HG03045 (cell line): ENCODE measurements around the gene MSRB3.

Experiments
- ATAC-seq: cut with Tn5 transposase; IDR thresholded peaks from one replicate; pipeline ENCODE4 v1.9.1; 2021; ENCODE audit warnings: mild to moderate bottlenecking, moderate library complexity; ENCODE audit not compliant: unreplicated experiment

Gene MSRB3

DNA sequence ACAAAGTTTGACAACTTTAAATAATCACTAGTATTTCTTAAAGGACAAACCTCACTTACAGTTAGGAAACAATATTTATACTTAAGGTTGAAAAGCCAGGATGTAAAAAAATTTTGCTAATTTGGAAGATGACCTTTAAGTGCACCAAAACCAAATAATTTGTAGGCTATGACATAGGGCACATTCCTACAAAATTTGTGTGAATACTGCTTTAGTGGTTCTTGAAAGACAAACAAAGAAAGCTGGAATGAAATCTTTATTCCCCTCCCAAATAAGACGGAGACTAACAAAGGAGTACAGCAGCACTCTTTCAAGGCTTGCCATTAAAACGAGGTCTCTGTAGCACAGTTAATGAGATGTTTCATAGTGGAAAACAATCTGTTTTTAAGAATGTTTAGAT lies 45.6 kb downstream of the MSRB3 start:
- no peak for ATAC-seq

DNA sequence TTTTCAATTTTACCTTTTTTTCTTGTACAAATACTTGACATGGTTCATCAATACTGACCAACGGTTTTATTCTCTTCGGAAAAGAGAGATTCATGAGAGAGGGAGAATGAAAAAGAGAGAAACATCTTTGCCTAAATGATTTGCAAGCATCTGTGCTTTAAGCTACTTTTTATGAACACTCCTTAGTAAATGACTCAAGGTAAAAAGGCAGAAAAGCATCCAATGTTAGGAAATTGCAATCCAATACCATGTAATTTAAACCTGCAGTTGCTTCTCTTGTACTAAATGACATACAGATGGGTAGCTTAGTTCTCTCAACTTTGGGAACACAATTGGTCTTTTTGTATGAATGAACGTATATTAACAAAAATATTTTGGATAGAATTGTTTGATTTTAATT lies 46.1 kb downstream of the MSRB3 start:
- no peak for ATAC-seq

DNA sequence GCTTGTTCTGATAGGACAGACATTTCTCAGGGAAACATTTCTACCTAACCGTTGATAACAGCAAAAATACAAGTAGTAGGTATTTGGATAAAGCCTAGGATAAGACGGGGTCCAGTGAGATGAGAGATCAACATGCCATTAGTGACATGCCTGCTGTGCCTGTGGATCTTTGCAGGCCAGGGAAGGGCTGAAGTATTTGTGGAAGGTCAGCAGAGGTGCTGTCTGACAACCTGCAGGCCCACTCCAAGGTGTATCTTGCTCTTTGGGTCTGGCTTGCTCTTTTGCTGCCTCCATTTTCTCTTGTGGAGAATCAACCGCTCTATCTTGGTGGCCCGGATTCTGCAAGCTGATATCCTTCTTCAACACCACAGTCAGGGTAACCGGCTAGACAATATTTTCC lies 46.7 kb downstream of the MSRB3 start:
- ATAC-seq = no peak

DNA sequence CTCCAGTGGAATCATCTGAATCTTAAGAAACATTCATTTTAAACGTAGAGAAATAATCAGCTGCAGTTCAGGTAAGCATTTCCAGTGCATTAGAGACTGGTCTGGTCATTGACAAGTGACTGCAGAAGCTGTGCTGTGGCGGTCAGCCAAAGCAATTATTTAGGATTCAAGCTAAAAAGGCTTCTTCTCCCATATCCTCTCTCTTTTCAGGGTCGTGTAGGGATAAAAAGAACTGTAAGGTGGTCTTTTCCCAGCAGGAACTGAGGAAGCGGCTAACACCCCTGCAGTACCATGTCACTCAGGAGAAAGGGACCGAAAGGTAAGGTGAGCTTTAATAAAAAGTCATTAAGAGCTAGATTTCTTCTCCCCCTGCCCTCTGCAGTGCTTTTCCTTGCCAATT lies 48.1 kb downstream of the MSRB3 start:
- no peak for ATAC-seq

DNA sequence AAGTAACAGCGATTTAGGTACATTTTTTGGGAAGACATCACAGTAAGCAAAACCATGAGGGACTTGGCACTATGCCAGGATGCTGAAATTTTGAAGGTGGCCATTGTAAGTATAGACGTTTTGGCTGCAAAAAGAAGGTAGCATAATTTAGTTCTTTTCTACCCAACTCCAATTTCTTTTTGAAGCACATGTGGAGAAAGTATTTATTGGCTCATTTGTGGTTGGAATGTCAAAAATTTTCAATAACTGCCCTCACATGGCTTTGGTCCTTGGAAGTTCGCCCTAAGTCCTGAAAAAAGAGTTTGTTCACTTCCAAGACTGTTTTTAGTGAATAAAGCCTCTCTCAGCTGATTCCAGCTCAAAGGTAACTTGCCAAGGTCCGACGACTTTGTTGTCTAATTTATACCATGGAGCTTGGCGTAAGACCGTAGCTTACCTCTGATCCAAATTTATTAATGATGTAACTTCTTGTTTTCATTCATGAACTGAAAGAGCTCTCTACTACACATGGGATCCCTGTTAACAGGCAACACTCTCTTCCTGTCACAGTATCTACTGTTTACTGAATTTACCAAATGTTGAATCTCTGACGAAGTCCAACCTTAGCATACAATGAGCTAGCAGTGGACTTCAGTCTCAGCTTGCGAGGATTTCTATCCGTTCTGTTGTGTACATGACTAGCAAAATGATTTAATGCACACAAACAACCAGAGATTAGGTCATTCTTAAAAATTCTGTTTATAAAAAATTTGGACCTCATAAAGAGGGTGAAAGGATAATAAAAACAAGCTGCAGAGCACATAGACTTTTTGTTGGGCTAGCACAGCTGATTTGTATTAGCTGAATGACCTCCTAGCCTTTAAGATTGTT lies 49.0 kb downstream of the MSRB3 start:
- ATAC-seq = no peak

DNA sequence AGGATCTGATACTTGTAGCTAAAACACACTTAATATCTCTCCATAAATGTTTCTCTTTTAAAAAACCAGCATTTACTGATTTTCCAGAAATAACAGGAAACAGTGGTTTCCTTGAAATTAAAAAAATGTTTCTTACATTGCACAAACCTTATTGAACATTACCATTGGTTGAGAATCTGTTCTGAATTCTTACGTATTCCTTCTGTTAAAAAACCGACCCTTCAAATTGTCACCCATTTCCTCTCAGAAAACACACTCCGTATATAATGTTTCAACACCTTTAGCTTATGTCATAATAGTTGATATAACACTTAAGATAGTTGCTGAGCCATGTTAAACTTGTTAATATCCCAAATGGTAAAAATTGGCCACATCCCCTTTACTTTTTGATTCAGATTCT lies 51.2 kb downstream of the MSRB3 start:
- no peak for ATAC-seq

DNA sequence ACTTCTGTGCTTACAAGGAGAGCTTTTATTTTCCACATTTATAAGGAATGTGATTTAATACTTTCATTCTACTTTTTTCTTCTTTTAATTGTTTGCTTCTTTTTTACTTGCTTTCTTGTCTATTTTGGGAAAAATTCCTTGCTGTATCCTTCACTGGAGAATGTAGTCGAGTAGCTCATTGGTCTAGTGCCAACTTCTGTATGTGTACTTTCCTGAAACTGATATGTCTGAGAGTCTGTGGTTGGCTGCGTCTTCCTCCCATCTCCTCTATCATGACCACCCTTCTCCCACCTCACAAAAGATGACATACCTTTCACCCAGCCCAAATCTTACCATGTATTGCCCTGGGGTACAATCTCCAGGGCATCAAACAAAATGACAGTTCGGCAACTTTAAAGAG lies 51.8 kb downstream of the MSRB3 start:
- no peak for ATAC-seq

DNA sequence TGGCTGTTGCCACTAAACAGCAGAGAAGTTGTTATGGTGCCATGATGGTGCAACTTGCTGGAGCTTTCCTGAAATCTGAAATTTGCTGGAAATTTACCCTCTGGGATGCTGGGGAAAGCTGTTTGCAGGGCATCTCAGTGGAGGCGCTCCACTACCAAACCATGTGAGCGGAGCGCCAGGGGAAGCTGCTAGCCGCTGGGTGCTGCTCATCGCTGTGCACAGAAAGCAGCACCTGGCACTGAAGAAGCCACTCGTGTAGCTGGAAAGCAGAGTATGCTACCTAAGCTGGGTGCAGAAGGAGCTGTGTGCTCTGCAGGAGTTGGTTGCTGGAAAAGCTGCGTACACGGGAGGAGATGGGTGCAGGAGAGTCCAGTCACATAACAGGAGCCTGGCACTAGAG lies 53.0 kb downstream of the MSRB3 start:
- ATAC-seq = no peak

DNA sequence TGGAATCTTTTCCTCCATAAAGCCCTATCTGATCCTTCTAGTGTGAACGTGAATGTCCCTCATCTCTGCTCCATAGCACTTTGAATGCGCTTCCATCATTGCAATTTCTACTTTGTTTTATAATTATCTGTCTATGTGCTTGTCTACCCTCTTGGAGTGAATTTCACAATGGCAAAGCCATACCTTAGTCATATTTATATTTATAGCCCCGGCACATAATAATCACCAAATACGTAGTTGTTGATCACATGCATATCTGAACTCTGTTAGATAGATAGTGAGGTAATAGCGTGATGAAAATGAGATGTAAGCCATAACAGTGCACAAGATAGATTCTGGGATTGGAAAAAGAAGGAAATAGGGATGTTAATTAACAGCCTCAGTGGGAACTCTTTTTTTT lies 55.2 kb downstream of the MSRB3 start:
- no peak for ATAC-seq

DNA sequence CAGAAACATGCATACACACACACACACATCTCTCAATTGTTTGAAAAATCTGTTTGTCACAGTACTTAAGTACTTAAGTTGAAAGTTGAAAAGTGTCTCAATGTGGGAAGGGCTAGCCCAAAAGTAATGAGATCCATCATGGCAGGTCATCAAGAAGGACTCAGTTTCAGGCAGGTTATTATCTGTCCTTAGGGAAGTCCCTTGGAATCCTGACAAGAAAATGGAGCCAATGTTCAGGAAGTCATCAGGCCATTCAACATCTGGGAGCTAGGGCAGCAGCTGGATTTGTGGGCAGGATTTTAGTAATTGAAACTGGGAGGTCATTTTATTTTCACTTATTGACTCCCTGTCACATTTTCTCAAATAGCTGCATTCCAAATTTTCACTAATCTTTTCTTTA lies 56.0 kb downstream of the MSRB3 start:
- no peak for ATAC-seq

DNA sequence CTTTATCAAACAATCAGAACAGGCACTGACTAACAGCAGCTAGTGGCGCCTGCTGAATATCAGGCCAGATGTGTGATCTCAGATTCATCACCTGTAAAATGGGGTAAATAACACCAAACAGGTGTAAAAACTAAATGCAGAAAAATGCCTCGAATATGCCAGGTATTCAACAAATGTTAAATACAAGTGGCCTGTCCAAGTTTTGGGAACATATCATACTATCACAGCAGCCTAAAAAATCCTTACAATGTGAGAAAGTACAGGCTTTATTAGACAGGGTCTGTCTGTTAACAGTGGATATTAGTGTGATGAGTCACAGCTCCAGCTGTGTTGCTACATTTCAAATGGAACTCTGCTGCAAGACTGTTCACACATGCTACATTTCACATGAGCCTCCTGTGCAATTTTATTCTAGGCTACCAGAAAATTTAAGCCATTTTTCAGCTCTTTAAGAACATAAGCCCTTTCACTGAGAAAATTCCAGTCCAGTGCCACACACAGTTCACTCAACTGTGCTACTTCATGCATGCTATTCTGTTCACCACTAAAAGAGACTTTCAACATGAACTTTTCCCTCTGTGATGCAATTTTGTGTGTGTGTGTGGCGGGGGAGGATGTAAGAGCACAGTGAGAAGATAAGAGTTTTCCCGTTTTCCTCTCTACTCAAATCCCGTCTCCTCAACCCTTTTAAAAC lies 56.7 kb downstream of the MSRB3 start:
- no peak for ATAC-seq

DNA sequence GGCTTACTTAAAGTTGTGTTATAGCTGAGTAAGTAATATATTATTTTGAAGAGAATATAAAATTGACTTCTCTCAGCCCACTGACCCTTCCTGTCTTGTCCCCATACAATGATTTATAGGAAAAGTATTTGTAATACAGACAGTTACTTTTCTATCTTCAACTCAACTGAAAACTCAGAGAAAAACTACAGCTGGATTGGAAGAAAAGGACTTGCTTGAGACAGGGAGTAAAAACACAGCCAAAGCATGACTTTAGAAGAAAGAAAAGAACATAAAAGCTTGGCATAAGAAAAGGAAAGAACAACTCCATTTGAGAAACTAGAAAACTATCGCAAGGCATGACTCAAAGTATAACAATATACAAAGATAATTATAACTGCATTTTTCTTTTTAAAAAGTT lies 57.5 kb downstream of the MSRB3 start:
- ATAC-seq = no peak

DNA sequence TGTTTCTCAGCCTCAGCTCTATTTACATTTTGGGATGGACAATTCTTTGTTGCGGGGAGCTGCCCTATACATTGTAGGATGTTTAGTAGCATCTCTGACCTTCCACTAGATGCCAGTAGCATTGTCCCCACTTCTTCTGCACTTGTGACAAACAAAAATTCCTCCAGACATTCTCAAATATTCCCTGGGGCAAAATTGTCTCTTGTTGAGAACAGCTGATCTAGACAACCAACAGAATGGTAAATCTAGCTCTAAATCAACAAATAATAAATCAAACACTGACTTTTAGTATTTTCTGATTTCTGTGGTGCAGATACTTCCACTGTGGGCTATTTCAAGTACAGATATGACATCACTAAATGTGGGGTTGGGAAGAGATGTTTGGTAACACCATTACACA lies 60.7 kb downstream of the MSRB3 start:
- no peak for ATAC-seq

DNA sequence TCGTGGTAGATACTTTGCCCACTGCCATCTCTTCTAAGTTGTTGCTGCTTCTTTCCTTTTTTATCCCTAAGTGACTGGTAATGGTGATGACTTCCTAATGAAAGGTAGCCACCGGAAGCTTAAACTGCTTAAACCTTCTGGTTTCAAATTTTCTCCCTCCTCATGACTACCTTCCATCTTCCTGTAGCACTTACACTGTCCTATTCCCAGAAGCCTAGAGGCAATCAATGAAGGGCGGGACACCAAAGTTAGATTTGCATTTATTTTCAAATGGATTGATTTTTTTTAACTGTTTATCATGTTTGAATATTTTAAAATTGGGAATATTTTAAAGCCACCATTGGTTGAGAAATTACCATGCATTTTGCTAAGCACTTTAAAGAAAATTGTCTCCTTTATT lies 64.7 kb downstream of the MSRB3 start:
- no peak for ATAC-seq

DNA sequence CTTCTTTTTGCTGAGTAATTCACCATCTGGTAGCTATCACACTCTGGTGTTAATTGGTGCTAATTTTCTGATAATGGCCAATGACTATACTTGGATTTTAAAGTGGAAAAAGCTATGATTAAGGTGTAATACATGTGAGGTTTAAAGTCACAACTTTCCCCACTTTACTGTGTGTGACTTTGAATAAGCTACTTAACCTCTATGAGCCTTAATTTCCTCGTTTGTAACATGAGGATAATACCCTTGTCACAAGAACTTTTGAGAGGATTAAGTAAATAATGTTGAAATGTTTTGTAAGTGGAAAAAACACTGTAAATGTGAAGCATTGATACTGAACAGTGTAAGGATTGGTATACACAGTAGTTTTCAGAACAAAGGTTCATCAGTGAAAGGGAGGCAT lies 65.3 kb downstream of the MSRB3 start:
- ATAC-seq = no peak

DNA sequence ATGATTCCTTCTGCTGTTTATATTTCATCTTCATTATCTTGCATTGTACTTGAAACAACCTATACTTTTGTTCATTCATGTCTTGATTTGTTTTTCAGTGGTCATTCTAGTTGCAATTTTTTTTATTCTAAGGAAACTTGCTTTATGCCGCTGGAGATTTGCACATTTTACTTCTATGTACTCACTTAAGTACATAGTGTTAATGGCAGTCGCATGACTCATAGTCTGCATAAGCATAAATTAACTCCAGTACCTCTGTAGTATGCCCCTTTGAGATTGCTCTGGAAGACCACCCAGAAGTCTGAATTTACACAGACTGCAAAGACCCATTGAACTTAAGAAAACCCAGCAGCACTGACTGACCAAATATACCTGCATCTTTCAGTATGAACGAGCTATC lies 77.0 kb downstream of the MSRB3 start:
- ATAC-seq = no peak

DNA sequence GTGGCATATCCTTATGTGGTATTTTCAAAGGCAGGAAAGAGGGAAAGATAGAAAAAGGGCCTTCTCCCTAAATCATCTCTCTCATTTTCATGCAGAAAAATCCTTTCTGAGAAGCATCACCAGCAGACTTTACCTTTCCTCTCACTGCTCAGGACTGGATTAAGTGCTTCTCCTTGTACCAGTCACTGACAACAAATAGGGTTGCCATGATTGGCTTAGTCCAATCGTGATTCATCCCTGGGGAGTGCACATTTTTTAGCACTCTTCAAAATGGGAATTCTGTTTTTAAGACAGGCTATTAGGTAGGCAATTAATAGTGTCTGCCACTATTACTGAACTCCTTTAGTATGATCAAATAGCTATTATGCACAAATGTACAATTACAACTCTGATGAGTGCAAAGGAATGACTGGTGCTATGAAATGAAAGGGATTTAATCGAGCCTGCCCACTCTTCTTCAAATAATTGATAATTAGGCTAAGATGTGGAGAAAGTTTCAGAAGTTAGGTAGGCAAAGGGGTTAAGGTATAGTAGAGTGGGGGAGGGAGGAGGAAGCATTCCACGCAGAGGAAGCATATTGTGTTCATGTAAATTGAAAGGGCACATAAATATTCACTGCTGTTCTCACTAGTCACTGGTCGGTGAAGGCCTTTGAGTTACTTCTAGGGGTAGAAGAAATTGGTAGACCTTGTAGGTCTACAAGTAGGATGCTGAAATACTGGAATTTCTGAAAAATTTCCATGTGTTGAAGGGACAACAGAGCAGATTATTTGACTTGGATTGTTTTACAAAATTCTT lies 84.0 kb downstream of the MSRB3 start:
- no peak for ATAC-seq

DNA sequence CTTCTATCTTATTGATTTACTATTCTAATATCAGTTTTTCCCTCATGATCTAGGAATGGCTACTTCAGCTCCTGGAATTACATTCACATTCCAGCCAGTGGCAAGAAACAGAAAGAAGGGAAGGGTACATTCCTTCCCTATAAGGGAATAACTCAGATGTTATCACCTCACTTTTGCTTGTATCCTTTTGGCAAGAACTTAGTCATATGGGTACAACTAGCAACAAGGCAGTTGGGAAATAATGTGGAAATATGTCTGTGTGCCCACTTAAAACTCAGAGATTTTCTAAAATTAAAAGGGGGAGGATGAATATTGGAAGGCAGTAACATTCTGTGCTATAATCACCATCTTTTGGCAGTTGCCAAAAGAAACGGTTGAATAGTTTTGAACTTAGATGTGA lies 85.6 kb downstream of the MSRB3 start:
- ATAC-seq = no peak

DNA sequence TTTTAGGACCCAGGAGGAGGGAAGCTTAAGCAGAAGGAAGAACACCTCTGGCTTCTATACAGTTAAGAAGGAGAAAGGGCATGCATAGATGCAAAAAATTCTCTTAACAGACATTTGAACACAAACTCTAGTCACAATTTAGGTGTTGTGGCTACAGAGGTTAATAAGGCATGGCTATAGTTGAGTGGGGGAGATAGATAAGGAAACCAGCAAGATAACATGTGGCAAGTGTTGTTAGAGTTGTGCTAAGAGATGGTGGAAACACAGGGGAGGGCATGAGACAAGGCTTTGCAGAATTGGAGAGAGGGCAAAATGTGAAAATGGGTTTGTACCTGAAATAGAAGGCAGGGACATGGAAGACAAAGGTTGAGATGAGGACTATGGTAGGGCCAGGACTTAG lies 88.9 kb downstream of the MSRB3 start:
- no peak for ATAC-seq

DNA sequence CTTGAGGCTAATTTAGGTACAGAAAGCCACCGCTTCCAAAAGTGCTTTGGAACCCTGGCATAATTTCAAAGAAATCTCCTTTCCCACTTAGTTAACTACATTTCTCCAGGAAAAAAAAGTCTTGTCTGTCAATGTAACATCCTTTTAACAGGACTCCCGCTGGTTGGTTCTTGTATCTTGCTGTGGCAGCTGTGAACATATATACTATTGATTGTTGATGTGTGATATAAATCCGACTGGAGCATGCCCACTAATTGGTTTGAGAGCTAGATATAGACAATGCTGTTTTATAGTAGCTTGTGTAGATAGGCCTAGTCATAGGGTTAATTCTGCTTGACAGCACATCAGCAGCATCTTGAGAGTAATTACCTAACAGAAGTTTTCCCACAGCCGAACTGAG lies 89.6 kb downstream of the MSRB3 start:
- no peak for ATAC-seq

DNA sequence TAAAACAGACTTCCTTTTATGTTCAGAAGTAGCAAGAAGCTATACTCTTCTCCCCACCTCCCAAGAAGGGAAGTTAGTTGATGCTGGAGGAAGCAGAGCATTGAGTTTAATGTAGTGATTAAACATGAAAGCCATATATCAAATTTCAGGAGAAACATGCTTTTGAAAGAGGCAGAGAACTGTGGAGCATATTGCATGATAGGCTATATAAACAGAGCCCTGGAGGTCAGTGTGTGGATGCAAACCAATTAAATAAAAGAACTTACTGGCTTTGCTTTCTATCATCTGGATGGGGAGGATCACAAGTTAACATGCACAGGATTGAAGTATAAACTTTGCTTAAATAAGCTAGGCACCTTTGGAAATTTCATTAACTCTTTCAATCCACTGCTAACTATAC lies 94.1 kb downstream of the MSRB3 start:
- no peak for ATAC-seq

DNA sequence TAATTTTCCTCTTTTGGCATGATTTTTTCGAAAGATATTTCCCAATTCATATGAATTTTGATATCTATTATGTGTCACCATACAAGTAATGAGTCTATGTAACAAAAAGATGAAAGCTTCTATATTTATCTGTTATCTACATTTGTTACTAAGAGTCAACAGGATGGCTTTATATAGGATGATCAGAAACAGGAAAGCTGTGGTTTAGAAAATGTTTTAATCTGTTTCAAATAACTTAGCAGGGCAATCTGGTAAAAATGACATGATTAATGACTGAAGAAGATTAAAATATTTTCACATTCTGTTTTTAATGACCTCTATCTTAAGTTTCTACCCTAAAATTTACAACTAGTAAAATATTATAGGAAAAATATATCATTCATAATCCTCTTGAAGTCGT lies 105.8 kb downstream of the MSRB3 start:
- no peak for ATAC-seq
